Pancreas (tissue), 10 donors: ENCODE data around the gene ALCAM. TPM values are rescaled to one million over a fixed set of nuclear protein-coding genes. Genes with fewer than 3 reads are reported as not detected.
"Not testable (repeated sequence)": the region's sequence is repeated elsewhere in the genome, so short reads cannot be mapped to it uniquely, and the experiment has no call there.

Experiments
- ATAC-seq, 4 donors: fragments of 200-7000 bp; cut with Tn5 transposase; one replicate each; pipeline versions ENCODE4 v1.8.0 to v1.9.1; 2020; ENCODE audit warnings: mild to moderate bottlenecking in 4 of 4, moderate library complexity in 4 of 4
- DNase-seq, 6 donors: peaks; one replicate each; pipeline ENCODE4 v3.0.0-alpha.2; 2020
- FAIRE-seq: peaks from 2 replicates; lab custom pipeline; 2012; peaks lifted over from hg19 to GRCh38; lab: Jason Lieb, UNC
- H3K27ac ChIP-seq, 4 donors: fragments of 200-600 bp; sonication (generic); 1 replicate in 3 of 4; 2 replicates in 1 of 4; pipeline versions ENCODE4 v1.5.0 to v1.8.0; 2020
- H3K27me3 ChIP-seq, 4 donors: fragments of 200-600 bp; one replicate each; pipeline ENCODE4 v1.8.0; 2021
- H3K36me3 ChIP-seq, 3 donors: fragments of 200-600 bp; sonication (generic) in 1 of 3; one replicate each; pipeline versions ENCODE4 v1.5.0 to v1.8.0; 2020 to 2021
- H3K4me1 ChIP-seq, 3 donors: fragments of 200-600 bp; one replicate each; pipeline ENCODE4 v1.8.0; 2021
- H3K4me3 ChIP-seq, 4 donors: fragments of 200-600 bp; sonication (generic) in 2 of 4; one replicate each; pipeline versions ENCODE4 v1.5.0 to v1.8.0; 2020 to 2021
- H3K9me3 ChIP-seq, 4 donors: fragments of 200-600 bp; one replicate each; pipeline ENCODE4 v1.8.0; 2021
- WGBS, 2 donors: extraction: QIAGEN DNeasy Blood & Tissue Kit; methylation state at CpG; one replicate each; pipeline ENCODE4 v1.1.7; 2013; 5-methylcytosine and 5-hydroxymethylcytosine counted together
- intact Hi-C, 3 donors: fragments of 100-400 bp; cut with DNase I; formaldehyde crosslinking; loops; one replicate each; pipeline versions ENCODE4 v1.11.1 to v1.14.2; 2022
- polyA plus RNA-seq, 2 donors: library from polyadenylated mRNA; stranded (reverse); fragments of 200-250 nt; gene quantifications; one replicate each; pipeline ENCODE4 v1.2.3, GENCODE V29; 2013
- total RNA-seq, 6 donors: library from RNA; stranded (reverse); fragmentation: NEBNext Ultra II Directional in 4 of 6; extraction: Animal tissue kit (Norgen Biotek cat#: 25700) in 4 of 6; gene quantifications; one replicate each; pipeline versions ENCODE4 v1.2.1 to v1.2.4, GENCODE V29; 2021 to 2023
- TF ChIP-seq, protein P1 (sequence below), 4 donors: fragments of 200-600 bp; sonication (generic) in 3 of 4; IDR thresholded peaks; one replicate each; pipeline versions ENCODE4 v1.5.0 to v1.8.0; 2021; ENCODE audit warnings: antibody characterized with exemption in 4 of 4
- donor health status: healthy with polysubstance abuse.
- donor health status: DM: no; HTN: no; CAD: no; lungs with moderate emphysema.
- donor health status: DM: no; HTN: no; CAD: no.
- donor health status: control.
- donor health status: control.
- donor health status: Bipolar disorder and iron deficiency.
- donor health status: DM: yes; HTN: yes; CAD: no.
- donor health status: DM: no; HTN: no; CAD: no.
- donor health status: DM: no; HTN: no; CAD: no.
- donor health status: DM: yes; HTN: yes; CAD: no.

ALCAM gene
- total and polyA plus RNA-seq, 8 donors: 14.4 to 42.1 (median 27.6) TPM

DNA sequence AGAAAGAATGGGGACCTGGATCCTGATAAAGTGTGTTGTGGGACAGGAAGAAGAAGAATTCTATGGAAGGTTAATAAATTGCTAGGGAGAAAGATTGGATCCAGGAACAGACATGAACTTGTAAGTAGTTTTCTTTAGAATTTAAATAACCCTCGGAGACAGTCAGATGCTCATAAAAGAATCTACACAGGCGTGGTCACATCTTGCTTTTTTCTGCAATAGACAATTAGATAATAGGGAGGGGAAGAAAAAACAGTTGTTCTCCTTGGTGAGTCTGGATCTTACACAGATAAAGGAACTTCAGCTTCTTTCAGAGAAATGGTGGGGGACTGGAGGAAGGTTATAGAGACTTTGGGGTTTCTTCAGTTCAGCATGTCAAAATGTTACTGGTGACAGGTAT is 232.6 kb downstream of the ALCAM start:
- H3K27me3 ChIP-seq: no peaks in the 10 kb centered on the region
- no peaks in the 10 kb centered on the region for H3K9me3 ChIP-seq
- no peaks in the 10 kb centered on the region for H3K4me1 ChIP-seq
- no peaks in the 10 kb centered on the region for H3K36me3 ChIP-seq
- WGBS, 2 donors: 96 to 100% methylated on average over 2 of the region's 2 CpGs
- no peak overlapping the region for H3K4me3 ChIP-seq
- no peak for DNase-seq
- FAIRE-seq: no peak
- ATAC-seq: no peak
- intact Hi-C loops: no loop called here
- H3K27ac ChIP-seq: no peak overlapping the region
- TF ChIP-seq, protein P1, sequence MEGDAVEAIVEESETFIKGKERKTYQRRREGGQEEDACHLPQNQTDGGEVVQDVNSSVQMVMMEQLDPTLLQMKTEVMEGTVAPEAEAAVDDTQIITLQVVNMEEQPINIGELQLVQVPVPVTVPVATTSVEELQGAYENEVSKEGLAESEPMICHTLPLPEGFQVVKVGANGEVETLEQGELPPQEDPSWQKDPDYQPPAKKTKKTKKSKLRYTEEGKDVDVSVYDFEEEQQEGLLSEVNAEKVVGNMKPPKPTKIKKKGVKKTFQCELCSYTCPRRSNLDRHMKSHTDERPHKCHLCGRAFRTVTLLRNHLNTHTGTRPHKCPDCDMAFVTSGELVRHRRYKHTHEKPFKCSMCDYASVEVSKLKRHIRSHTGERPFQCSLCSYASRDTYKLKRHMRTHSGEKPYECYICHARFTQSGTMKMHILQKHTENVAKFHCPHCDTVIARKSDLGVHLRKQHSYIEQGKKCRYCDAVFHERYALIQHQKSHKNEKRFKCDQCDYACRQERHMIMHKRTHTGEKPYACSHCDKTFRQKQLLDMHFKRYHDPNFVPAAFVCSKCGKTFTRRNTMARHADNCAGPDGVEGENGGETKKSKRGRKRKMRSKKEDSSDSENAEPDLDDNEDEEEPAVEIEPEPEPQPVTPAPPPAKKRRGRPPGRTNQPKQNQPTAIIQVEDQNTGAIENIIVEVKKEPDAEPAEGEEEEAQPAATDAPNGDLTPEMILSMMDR (IDR thresholded peaks at IDR 0.05): no peak

DNA sequence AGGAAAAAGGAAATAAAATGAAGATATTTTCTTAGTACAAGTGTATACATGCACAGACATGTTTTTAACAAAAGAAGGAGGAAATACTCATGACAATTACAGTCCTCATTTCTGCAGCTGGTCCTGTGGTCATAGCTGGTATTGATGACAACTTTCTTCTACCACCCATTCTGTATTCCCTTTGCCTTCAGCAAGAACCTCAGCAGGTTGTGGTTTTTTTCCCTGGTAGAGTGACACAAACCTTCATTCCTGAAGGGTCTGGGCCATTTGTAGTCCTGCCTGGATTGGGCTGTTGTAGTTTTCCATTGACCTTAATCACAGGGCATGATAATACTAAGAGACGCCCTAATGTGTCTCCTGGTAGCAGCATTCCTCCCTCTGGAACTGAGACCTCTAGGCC is 235.0 kb downstream of the ALCAM start:
- H3K36me3 ChIP-seq, H3K4me3 ChIP-seq, H3K9me3 ChIP-seq, DNase-seq, H3K27me3 ChIP-seq, ATAC-seq, H3K4me1 ChIP-seq, intact Hi-C loops, H3K27ac ChIP-seq, FAIRE-seq: not testable (repeated sequence)
- WGBS, 2 donors: 93 to 96% methylated on average over 1 of the region's 1 CpG

DNA sequence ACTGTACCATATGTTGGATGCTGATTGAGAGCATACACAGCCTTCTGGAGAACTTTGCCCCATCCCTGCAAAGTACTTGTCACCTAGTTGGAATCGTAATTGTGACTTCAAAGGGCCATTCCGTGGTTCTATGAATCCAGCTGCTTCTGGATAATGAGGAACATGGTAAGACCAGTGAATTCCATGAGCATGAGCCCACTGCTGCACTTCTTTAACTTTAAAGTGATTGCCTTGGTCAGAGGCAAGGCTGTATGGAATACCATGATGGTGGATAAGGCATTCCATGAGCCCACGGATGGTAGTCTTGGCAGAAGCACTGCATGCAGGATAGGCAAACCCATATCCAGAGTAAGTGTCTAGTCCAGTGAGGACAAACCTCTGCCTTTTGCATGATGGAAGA is 235.6 kb downstream of the ALCAM start:
- DNase-seq, intact Hi-C loops, H3K9me3 ChIP-seq, H3K4me3 ChIP-seq, ATAC-seq, H3K27ac ChIP-seq, H3K4me1 ChIP-seq, FAIRE-seq, H3K36me3 ChIP-seq, H3K27me3 ChIP-seq: not testable (repeated sequence)
- 82 to 87% methylated on average over 3 of the region's 3 CpGs for WGBS, 2 donors

DNA sequence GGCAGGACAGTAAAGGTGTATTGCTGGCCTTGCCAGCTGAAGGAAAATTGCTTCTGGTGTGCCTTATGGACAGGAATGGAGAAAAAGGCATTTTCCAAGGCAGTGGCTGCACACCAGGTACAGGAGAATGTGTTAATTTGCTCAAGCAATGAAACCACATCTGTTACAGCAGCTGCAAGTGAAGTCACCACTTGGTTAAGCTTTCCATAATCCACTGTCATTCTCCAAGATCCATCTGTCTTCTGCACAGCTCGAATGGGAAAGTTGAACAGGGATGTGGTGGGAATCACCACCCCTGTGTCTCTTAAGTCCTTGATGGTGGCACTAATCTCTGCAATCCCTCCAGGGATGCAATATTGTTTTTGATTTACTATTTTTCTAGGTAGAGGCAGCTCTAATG is 236.8 kb downstream of the ALCAM start:
- intact Hi-C loops, H3K36me3 ChIP-seq, FAIRE-seq, H3K9me3 ChIP-seq, ATAC-seq, H3K27ac ChIP-seq, H3K4me1 ChIP-seq, H3K4me3 ChIP-seq, DNase-seq, H3K27me3 ChIP-seq: not testable (repeated sequence)
- 61 to 70% methylated on average over 1 of the region's 1 CpG for WGBS, 2 donors

GRCh38 chr3:105606016-105606415 is 239.3 kb downstream of the ALCAM start:
- no peak overlapping the region for H3K4me3 ChIP-seq
- H3K27me3 ChIP-seq: no peaks in the 10 kb centered on the region
- no peak for FAIRE-seq
- H3K4me1 ChIP-seq: peaks cover 10 to 12% (median 12%) of the 10 kb centered on the region in 3 donors
- H3K36me3 ChIP-seq: no peaks in the 10 kb centered on the region
- intact Hi-C loops: no loop called here
- DNase-seq: no peak
- no peak overlapping the region for H3K27ac ChIP-seq
- TF ChIP-seq, protein P1 (IDR thresholded peaks at IDR 0.05): no peak
- no peak for ATAC-seq
- no peaks in the 10 kb centered on the region for H3K9me3 ChIP-seq

GRCh38 chr3:105608623-105609022 is 241.9 kb downstream of the ALCAM start:
- FAIRE-seq: no peak
- intact Hi-C loops: no loop called here
- 90 to 91% methylated on average over 17 of the region's 17 CpGs for WGBS, 2 donors
- H3K4me3 ChIP-seq: no peak overlapping the region
- DNase-seq: no peak
- H3K27me3 ChIP-seq: no peaks in the 10 kb centered on the region
- no peak for ATAC-seq
- H3K9me3 ChIP-seq: no peaks in the 10 kb centered on the region
- no peaks in the 10 kb centered on the region for H3K36me3 ChIP-seq
- no peak overlapping the region for H3K27ac ChIP-seq
- TF ChIP-seq, protein P1 (IDR thresholded peaks at IDR 0.05): no peak
- H3K4me1 ChIP-seq: peaks cover 15 to 33% (median 23%) of the 10 kb centered on the region in 3 donors
